Thyroid gland (tissue), 4 donors: ENCODE results near the gene CACHD1. TPM values are rescaled to one million over a fixed set of nuclear protein-coding genes. Genes with fewer than 3 reads are reported as not detected.

Experiments
- DNase-seq, 2 donors: peaks; one replicate each; pipeline ENCODE4 v3.0.0-alpha.2; 2019
- H3K27ac ChIP-seq, 3 donors: fragments of 200-600 bp; sonication (generic); 1 replicate in 2 of 3; 2 replicates in 1 of 3; pipeline ENCODE4 v1.5.1; 2016 to 2019; ENCODE audit warnings: mild to moderate bottlenecking in 1 of 3, moderate library complexity in 1 of 3
- H3K27me3 ChIP-seq: fragments of 200-600 bp; sonication (generic); one replicate; pipeline ENCODE4 v1.5.1; 2019
- H3K36me3 ChIP-seq, 2 donors: fragments of 200-600 bp; sonication (generic); one replicate each; pipeline ENCODE4 v1.5.1; 2016 to 2019
- H3K4me1 ChIP-seq, 2 donors: fragments of 200-600 bp; sonication (generic); one replicate each; pipeline ENCODE4 v1.5.1; 2017 to 2019
- H3K4me3 ChIP-seq, 3 donors: fragments of 200-600 bp; sonication (generic); replicated peaks in 1 of 3; 1 replicate in 2 of 3; 2 replicates in 1 of 3; pipeline ENCODE4 v1.5.1; 2016; ENCODE audit warnings: mild to moderate bottlenecking in 1 of 3
- H3K9me3 ChIP-seq: fragments of 200-600 bp; sonication (generic); one replicate; pipeline ENCODE4 v1.5.1; 2017
- POLR2A ChIP-seq, 2 donors: fragments of 450-650 bp; IDR thresholded peaks; one replicate each; pipeline ENCODE4 v1.6.1; 2017; ENCODE audit warnings: antibody characterized with exemption in 2 of 2, mild to moderate bottlenecking in 2 of 2, moderate library complexity in 1 of 2
- WGBS, 2 donors: methylation state at CpG; one replicate each; pipeline ENCODE4 v1.1.5; 2017; 5-methylcytosine and 5-hydroxymethylcytosine counted together
- intact Hi-C: fragments of 100-400 bp; cut with DNase I; formaldehyde crosslinking; loops from one replicate; pipeline ENCODE4 v1.15.1; 2023
- total RNA-seq, 4 donors: library from RNA; depleted of rRNA; stranded (reverse); fragments of >200 nt; gene quantifications; one replicate each; pipeline ENCODE4 v1.2.3, GENCODE V29; 2016
- TF ChIP-seq, protein P1 (sequence below), 6 experiments: fragments of 200-600 bp in 3 of 6; fragments of 450-650 bp in 3 of 6; sonication (generic) in 3 of 6; IDR thresholded peaks; one replicate each; pipeline ENCODE4 v1.5.1; 2016 to 2019; ENCODE audit warnings: antibody characterized with exemption in 6 of 6, mild to moderate bottlenecking in 2 of 6, inconsistent platforms in 1 of 6, moderate library complexity in 1 of 6

Gene CACHD1
- total RNA-seq, 4 donors from 2014 or later, result 12.9 to 25.1 (median 17.0) TPM

DNA sequence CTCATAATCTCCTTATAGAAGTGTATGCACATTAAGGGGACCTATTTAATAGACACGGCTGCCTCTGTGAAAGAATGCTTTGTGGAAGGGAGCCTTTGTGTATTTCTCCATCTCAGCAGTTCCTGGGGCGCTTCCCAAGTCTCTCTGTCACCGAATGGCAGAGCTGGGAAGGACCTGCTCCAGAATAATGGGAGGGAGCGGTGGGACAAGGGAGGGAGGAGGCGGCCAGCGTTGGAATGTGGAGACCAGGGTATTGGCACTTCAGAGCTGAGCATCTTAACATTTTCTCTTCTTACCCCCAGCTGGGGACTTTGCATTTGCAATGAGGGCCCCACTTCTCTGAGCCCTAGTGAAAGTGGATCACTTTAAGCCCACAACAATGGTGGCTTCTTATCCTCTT lies 23.9 kb downstream of the CACHD1 start:
- H3K36me3 ChIP-seq, result no peaks in the 10 kb centered on the region
- no peak for DNase-seq
- H3K4me1 ChIP-seq, result peaks cover 0 to 14% of the 10 kb centered on the region in 2 donors
- 79 to 80% methylated on average over 6 of the region's 6 CpGs for WGBS, 2 donors
- H3K27me3 ChIP-seq, result no peaks in the 10 kb centered on the region
- H3K9me3 ChIP-seq, result no peaks in the 10 kb centered on the region
- no peak overlapping the region for H3K4me3 ChIP-seq
- no peak for TF ChIP-seq POLR2A (IDR thresholded peaks at IDR 0.05)
- intact Hi-C loops, result no loop called here
- H3K27ac ChIP-seq, result no peak overlapping the region

DNA sequence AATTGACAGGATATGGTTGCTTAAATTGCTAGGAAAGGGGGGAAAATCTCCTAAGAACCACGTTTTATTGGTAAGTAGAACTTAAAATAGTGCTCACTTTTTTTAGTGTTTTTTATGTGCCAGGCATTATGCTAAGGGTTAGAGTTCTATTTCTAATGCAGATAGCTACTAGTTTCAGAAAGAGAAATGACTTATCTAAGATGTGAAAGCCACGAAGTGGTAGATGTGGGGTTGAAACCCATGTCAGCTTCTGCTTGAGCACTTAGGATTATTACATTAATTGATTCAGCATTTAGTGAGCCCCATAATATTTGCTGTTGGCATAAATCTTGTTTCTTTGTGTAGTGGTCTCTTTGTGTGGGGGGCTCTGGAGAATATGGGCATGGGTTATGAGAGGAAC lies 24.7 kb downstream of the CACHD1 start:
- 48% methylated on average over 2 of the region's 2 CpGs for WGBS, 2 donors
- peaks cover 0 to 14% of the 10 kb centered on the region in 2 donors for H3K4me1 ChIP-seq
- no peaks in the 10 kb centered on the region for H3K36me3 ChIP-seq
- H3K9me3 ChIP-seq, result no peaks in the 10 kb centered on the region
- TF ChIP-seq, protein P1, sequence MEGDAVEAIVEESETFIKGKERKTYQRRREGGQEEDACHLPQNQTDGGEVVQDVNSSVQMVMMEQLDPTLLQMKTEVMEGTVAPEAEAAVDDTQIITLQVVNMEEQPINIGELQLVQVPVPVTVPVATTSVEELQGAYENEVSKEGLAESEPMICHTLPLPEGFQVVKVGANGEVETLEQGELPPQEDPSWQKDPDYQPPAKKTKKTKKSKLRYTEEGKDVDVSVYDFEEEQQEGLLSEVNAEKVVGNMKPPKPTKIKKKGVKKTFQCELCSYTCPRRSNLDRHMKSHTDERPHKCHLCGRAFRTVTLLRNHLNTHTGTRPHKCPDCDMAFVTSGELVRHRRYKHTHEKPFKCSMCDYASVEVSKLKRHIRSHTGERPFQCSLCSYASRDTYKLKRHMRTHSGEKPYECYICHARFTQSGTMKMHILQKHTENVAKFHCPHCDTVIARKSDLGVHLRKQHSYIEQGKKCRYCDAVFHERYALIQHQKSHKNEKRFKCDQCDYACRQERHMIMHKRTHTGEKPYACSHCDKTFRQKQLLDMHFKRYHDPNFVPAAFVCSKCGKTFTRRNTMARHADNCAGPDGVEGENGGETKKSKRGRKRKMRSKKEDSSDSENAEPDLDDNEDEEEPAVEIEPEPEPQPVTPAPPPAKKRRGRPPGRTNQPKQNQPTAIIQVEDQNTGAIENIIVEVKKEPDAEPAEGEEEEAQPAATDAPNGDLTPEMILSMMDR (IDR thresholded peaks at IDR 0.05), result no peak
- TF ChIP-seq POLR2A (IDR thresholded peaks at IDR 0.05), result no peak
- intact Hi-C loops, result no loop called here
- H3K27me3 ChIP-seq, result no peaks in the 10 kb centered on the region
- H3K27ac ChIP-seq, result no peak overlapping the region
- no peak for DNase-seq
- no peak overlapping the region for H3K4me3 ChIP-seq

DNA sequence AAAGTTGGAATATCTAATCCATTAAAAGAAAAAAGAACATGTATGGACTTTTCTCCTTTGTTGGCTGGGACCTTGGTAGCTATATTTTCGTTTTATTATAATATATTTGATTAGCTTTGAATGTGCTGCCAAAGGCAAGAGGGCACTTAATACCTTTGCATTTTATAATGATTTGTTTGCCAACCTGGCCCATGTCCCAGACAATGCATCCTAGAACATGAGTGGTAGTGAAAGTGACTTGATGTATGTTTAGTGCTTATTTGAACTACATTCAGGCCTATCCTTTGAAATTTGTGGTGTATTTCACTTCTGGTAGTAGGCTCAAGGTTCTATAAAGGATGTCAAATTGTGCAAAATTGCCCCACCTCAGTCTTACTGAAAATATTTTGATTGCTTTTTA lies 25.9 kb downstream of the CACHD1 start:
- TF ChIP-seq POLR2A (IDR thresholded peaks at IDR 0.05), result no peak
- TF ChIP-seq, protein P1 (IDR thresholded peaks at IDR 0.05), result no peak
- no peak overlapping the region for H3K4me3 ChIP-seq
- H3K9me3 ChIP-seq, result no peaks in the 10 kb centered on the region
- H3K27ac ChIP-seq, result no peak overlapping the region
- no peaks in the 10 kb centered on the region for H3K36me3 ChIP-seq
- no peaks in the 10 kb centered on the region for H3K27me3 ChIP-seq
- peaks cover 0 to 9% of the 10 kb centered on the region in 2 donors for H3K4me1 ChIP-seq
- intact Hi-C loops, result no loop called here
- WGBS, 2 donors, result 44 to 56% methylated on average over 1 of the region's 1 CpG
- no peak for DNase-seq

DNA sequence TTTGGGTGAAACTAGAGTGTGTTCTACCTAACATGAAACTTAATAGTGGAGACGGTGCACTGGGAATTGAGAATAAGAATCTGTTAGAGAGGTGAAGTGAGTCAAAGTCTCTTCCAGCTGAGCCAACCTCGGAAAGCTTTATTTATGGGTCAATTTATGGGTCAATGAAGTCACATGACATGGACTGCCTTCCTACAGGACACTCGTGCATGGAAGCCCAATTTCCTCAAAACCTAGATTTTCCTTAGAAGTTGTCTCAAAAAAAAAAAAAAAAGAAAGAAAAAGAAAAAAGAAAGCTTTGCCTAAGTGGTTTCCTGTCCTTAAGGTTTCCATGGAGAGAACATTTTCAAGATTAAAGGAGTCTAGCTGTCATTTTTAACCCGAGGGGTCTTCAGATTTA lies 26.7 kb downstream of the CACHD1 start:
- H3K9me3 ChIP-seq, result no peaks in the 10 kb centered on the region
- no peak overlapping the region for H3K27ac ChIP-seq
- H3K36me3 ChIP-seq, result no peaks in the 10 kb centered on the region
- WGBS, 2 donors, result 79 to 81% methylated on average over 4 of the region's 4 CpGs
- no peak for DNase-seq
- H3K27me3 ChIP-seq, result no peaks in the 10 kb centered on the region
- intact Hi-C loops, result no loop called here
- H3K4me3 ChIP-seq, result no peak overlapping the region
- H3K4me1 ChIP-seq, result peaks cover 0 to 9% of the 10 kb centered on the region in 2 donors
- no peak for TF ChIP-seq POLR2A (IDR thresholded peaks at IDR 0.05)
- TF ChIP-seq, protein P1 (IDR thresholded peaks at IDR 0.05), result no peak

DNA sequence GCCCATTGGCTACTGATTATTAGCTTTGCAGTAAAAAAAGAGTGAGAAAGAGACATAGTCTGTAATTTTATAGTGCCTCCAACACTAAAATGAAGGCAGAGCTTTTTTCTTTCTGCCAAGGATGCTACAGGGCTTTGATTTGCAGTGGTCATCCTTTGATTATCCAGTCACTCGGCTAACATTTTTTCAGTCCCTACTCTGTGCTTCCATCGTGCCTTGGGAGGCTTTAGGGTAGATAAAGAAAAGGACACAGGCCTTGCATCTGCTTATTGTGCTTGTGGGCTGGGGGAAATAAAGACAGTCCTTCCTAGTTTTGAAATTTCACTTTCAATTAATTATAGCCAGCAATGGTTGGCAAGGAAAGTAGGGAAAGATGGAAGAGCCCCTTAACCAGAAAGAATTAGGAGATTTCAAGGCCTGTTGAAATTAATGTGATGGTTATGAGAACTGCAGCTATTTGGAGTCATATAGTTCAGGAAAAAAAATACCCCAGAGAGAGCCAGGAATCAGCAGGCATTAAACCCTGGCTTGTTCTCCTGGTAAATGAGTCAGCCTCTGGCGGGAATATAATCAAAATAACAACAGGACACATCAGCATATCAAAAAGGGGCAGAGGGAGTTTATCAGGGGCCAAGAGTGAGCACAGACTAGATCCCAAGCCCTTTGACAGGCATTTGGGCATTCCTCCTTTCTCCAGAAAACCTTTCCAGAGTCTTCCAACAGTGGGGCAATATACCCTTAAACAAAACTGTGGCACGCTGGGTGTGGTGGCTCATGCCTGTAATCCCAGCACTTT lies 27.4 kb downstream of the CACHD1 start:
- Histone ChIP-seq H3K27ac (no peak overlapping the region), H3K36me3 (no peaks in the 10 kb centered on the region), H3K9me3 (no peaks in the 10 kb centered on the region), H3K27me3 (no peaks in the 10 kb centered on the region), H3K4me3 (no peak overlapping the region), H3K4me1 (peaks cover 0 to 9% of the 10 kb centered on the region in 2 donors)
- TF ChIP-seq, protein P1 (IDR thresholded peaks at IDR 0.05), result no peak
- TF ChIP-seq POLR2A (IDR thresholded peaks at IDR 0.05), result no peak
- no peak for DNase-seq
- intact Hi-C loops, result no loop called here
- WGBS, 2 donors, result 78 to 83% methylated on average over 4 of the region's 4 CpGs
